Astrocyte of the hippocampus (primary cell): ENCODE measurements around the gene TAF3.
"Not testable (repeated sequence)": the region's sequence is repeated elsewhere in the genome, so short reads cannot be mapped to it uniquely, and the experiment has no call there.

Source experiments
- DNase-seq: peaks from one replicate; pipeline ENCODE4 v3.0.0; 2011; ENCODE audit warnings: low read depth, low spot score

TAF3 gene

GRCh38 chr10:7810443-7810842 lies 7.9 kb upstream of the TAF3 start:
- no peak for DNase-seq

GRCh38 chr10:7811000-7811399 lies 7.3 kb upstream of the TAF3 start:
- DNase-seq = no peak

GRCh38 chr10:7811743-7812142 lies 6.6 kb upstream of the TAF3 start:
- not testable (repeated sequence) for DNase-seq

GRCh38 chr10:7813481-7813880 lies 4.8 kb upstream of the TAF3 start:
- no peak for DNase-seq

GRCh38 chr10:7817576-7817975 lies 729 bp upstream of the TAF3 start:
- no peak for DNase-seq

GRCh38 chr10:7817984-7818294 lies 366 bp upstream of the TAF3 start:
- DNase-seq = no peak

- DNase-seq = peak; percentile 65
Observed at GRCh38 chr10:7819121-7819460, 786 bp downstream of the TAF3 start.

GRCh38 chr10:7824251-7824650 lies 5.9 kb downstream of the TAF3 start:
- no peak for DNase-seq

GRCh38 chr10:7826971-7827370 lies 8.7 kb downstream of the TAF3 start:
- DNase-seq = peak; percentile 78

- DNase-seq = no peak
Observed at GRCh38 chr10:7829289-7829834, 11.1 kb downstream of the TAF3 start.

- no peak for DNase-seq
Observed at GRCh38 chr10:7832060-7832459, 13.8 kb downstream of the TAF3 start.

GRCh38 chr10:7833210-7833609 lies 14.9 kb downstream of the TAF3 start:
- no peak for DNase-seq

- no peak for DNase-seq
Observed at GRCh38 chr10:7834262-7834661, 16.0 kb downstream of the TAF3 start.

GRCh38 chr10:7836571-7836970 lies 18.3 kb downstream of the TAF3 start:
- no peak for DNase-seq

GRCh38 chr10:7846591-7846990 lies 28.3 kb downstream of the TAF3 start:
- no peak for DNase-seq

GRCh38 chr10:7853226-7853842 lies 35.0 kb downstream of the TAF3 start:
- DNase-seq = no peak

- no peak for DNase-seq
Observed at GRCh38 chr10:7853890-7854289, 35.6 kb downstream of the TAF3 start.

- peak; percentile 11 for DNase-seq
Observed at GRCh38 chr10:7855205-7855604, 36.9 kb downstream of the TAF3 start.

- no peak for DNase-seq
Observed at GRCh38 chr10:7856678-7857077, 38.4 kb downstream of the TAF3 start.

GRCh38 chr10:7857262-7857661 lies 39.0 kb downstream of the TAF3 start:
- peak; percentile 7 for DNase-seq

- DNase-seq = peak; percentile 2
Observed at GRCh38 chr10:7861509-7862120, 43.3 kb downstream of the TAF3 start.

- DNase-seq = no peak
Observed at GRCh38 chr10:7862121-7862514, 43.8 kb downstream of the TAF3 start.

- DNase-seq = peak; percentile 14
Observed at GRCh38 chr10:7866176-7866575, 47.9 kb downstream of the TAF3 start.

GRCh38 chr10:7872041-7872442 lies 53.7 kb downstream of the TAF3 start:
- peak; percentile 35 for DNase-seq
